H9 (cell line): ENCODE data around the gene TNFSF8. TPM values are rescaled to one million over a fixed set of nuclear protein-coding genes. Genes with fewer than 3 reads are reported as not detected.
A peak's percentile ranks its signal among the peaks of the same experiment; 100 is the strongest.

Source experiments
- DNase-seq: peaks from one replicate; pipeline ENCODE4 v3.0.0-alpha.2; 2017
- H2AFZ ChIP-seq: one replicate; pipeline ENCODE4 v1.6.1; 2013; ENCODE audit warnings: mild to moderate bottlenecking, low read length, control low read depth, moderate library complexity
- H2AK5ac ChIP-seq: 2 replicates; pipeline ENCODE4 v1.6.1; 2013; ENCODE audit warnings: low read length, control low read depth, mixed read lengths; ENCODE audit not compliant: insufficient read length
- H2BK120ac ChIP-seq: one replicate; pipeline ENCODE4 v1.6.1; 2013; ENCODE audit warnings: low read depth, mild to moderate bottlenecking, low read length, control low read depth, inconsistent platforms; ENCODE audit not compliant: poor library complexity, severe bottlenecking
- H2BK12ac ChIP-seq: 2 replicates; pipeline ENCODE4 v1.6.1; 2013; ENCODE audit warnings: low read length, control low read depth, mixed read lengths, low read depth; ENCODE audit not compliant: insufficient read length
- H2BK15ac ChIP-seq: 2 replicates; pipeline ENCODE4 v1.6.1; 2013; ENCODE audit warnings: low read depth, low read length, control low read depth
- H2BK20ac ChIP-seq: one replicate; pipeline ENCODE4 v1.6.1; 2013; ENCODE audit warnings: low read depth, mild to moderate bottlenecking, low read length, control low read depth, inconsistent platforms; ENCODE audit not compliant: poor library complexity, severe bottlenecking
- H2BK5ac ChIP-seq: 2 replicates; pipeline ENCODE4 v1.6.1; 2013; ENCODE audit warnings: low read length, control low read depth, mixed read lengths; ENCODE audit not compliant: insufficient read length
- H3K14ac ChIP-seq: 2 replicates; pipeline ENCODE4 v1.6.1; 2013; ENCODE audit warnings: low read length, control low read depth; ENCODE audit not compliant: insufficient read depth
- H3K18ac ChIP-seq: 2 replicates; pipeline ENCODE4 v1.6.1; 2013; ENCODE audit warnings: low read depth, mild to moderate bottlenecking, mixed read lengths, low read length, control low read depth; ENCODE audit not compliant: insufficient read length
- H3K23ac ChIP-seq: 2 replicates; pipeline ENCODE4 v1.6.1; 2013; ENCODE audit warnings: low read length, control low read depth, mixed read lengths, low read depth; ENCODE audit not compliant: insufficient read length
- H3K23me2 ChIP-seq: 2 replicates; pipeline ENCODE4 v1.6.1; 2013; ENCODE audit warnings: low read depth, mild to moderate bottlenecking, mixed read lengths, low read length, control low read depth; ENCODE audit not compliant: insufficient read length, poor library complexity, severe bottlenecking
- H3K27ac ChIP-seq: 2 replicates; pipeline ENCODE4 v1.5.1; 2013; ENCODE audit warnings: low read length, control low read depth, mixed read lengths, low read depth; ENCODE audit not compliant: insufficient read length
- H3K27me3 ChIP-seq: 2 replicates; pipeline ENCODE4 v1.6.1; 2013; ENCODE audit warnings: low read length, control low read depth, inconsistent platforms; ENCODE audit not compliant: insufficient read depth
- H3K4ac ChIP-seq: 2 replicates; pipeline ENCODE4 v1.6.1; 2013; ENCODE audit warnings: low read depth, mild to moderate bottlenecking, control low read depth, inconsistent platforms, low read length, moderate library complexity
- H3K4me1 ChIP-seq: 2 replicates; pipeline ENCODE4 v1.6.1; 2013; ENCODE audit warnings: low read length, control low read depth, inconsistent platforms; ENCODE audit not compliant: insufficient read depth
- H3K4me2 ChIP-seq: 2 replicates; pipeline ENCODE4 v1.6.1; 2013; ENCODE audit warnings: low read length, control low read depth, mixed read lengths; ENCODE audit not compliant: insufficient read length, insufficient read depth
- H3K56ac ChIP-seq: 2 replicates; pipeline ENCODE4 v1.6.1; 2013; ENCODE audit warnings: low read depth, mild to moderate bottlenecking, mixed read lengths, low read length, control low read depth; ENCODE audit not compliant: insufficient read length
- H3K79me1 ChIP-seq: 2 replicates; pipeline ENCODE4 v1.6.1; 2013; ENCODE audit warnings: low read depth, mild to moderate bottlenecking, moderate library complexity, low read length, control low read depth, inconsistent platforms; ENCODE audit not compliant: insufficient read depth, poor library complexity, severe bottlenecking
- H3K79me2 ChIP-seq: 2 replicates; pipeline ENCODE4 v1.6.1; 2013; ENCODE audit warnings: low read length, control low read depth, inconsistent platforms; ENCODE audit not compliant: insufficient read depth
- H3K9ac ChIP-seq: 2 replicates; pipeline ENCODE4 v1.6.1; 2013; ENCODE audit warnings: low read length, control low read depth, mixed read lengths; ENCODE audit not compliant: insufficient read length; ENCODE audit errors: extremely low read depth
- H3K9me3 ChIP-seq: one replicate; pipeline ENCODE4 v1.6.1; 2013; ENCODE audit warnings: low read depth, low read length, inconsistent platforms; ENCODE audit not compliant: control insufficient read depth
- H3T11ph ChIP-seq: one replicate; pipeline ENCODE4 v1.6.1; 2013; ENCODE audit warnings: mild to moderate bottlenecking, low read length, control low read depth, inconsistent platforms
- H4K20me1 ChIP-seq: one replicate; pipeline ENCODE4 v1.6.1; 2013; ENCODE audit not compliant: control insufficient read depth, insufficient read length, insufficient read depth
- H4K5ac ChIP-seq: 2 replicates; pipeline ENCODE4 v1.6.1; 2013; ENCODE audit warnings: low read depth, mild to moderate bottlenecking, mixed read lengths, low read length, control low read depth; ENCODE audit not compliant: insufficient read length
- H4K8ac ChIP-seq: replicated peaks from 2 replicates; pipeline ENCODE4 v1.6.1; 2013; ENCODE audit warnings: low read length, control low read depth, mixed read lengths, low read depth; ENCODE audit not compliant: insufficient read length
- H4K91ac ChIP-seq: 2 replicates; pipeline ENCODE4 v1.6.1; 2013; ENCODE audit warnings: low read depth, mild to moderate bottlenecking, moderate library complexity, mixed read lengths, low read length, control low read depth; ENCODE audit not compliant: insufficient read length
- H3K27ac Mint-ChIP-seq, 3 experiments: 2 replicates in 2 of 3; 3 replicates in 1 of 3; pipeline ENCODE4 v1.8.0; 2020 to 2021; ENCODE audit warnings: mixed read lengths in 3 of 3, mild to moderate bottlenecking in 1 of 3, moderate library complexity in 1 of 3
- H3K27me3 Mint-ChIP-seq: 2 replicates; pipeline ENCODE4 v1.8.0; 2021; ENCODE audit warnings: low read depth, mild to moderate bottlenecking, moderate library complexity, mixed read lengths
- H3K36me3 Mint-ChIP-seq, 3 experiments: 2 replicates in 2 of 3; 3 replicates in 1 of 3; pipeline ENCODE4 v1.8.0; 2020 to 2021; ENCODE audit warnings: low read depth in 3 of 3, mixed read lengths in 3 of 3; ENCODE audit not compliant: insufficient read depth in 1 of 3
- H3K4me1 Mint-ChIP-seq, 2 experiments: 2 replicates each; pipeline ENCODE4 v1.8.0; 2020; ENCODE audit warnings: mixed read lengths in 2 of 2
- H3K4me3 Mint-ChIP-seq, 2 experiments: 2 replicates in 1 of 2; 3 replicates in 1 of 2; pipeline ENCODE4 v1.8.0; 2020 to 2021; ENCODE audit warnings: mild to moderate bottlenecking in 2 of 2, mixed read lengths in 2 of 2, moderate library complexity in 1 of 2
- H3K9me3 Mint-ChIP-seq, 2 experiments: 2 replicates in 1 of 2; 3 replicates in 1 of 2; pipeline ENCODE4 v1.8.0; 2020; ENCODE audit warnings: mild to moderate bottlenecking in 2 of 2, mixed read lengths in 2 of 2, moderate library complexity in 1 of 2
- CTCF ChIP-seq: fragments of 200-600 bp; sonication (generic); conservative IDR thresholded peaks from 3 replicates; pipeline ENCODE4 v1.8.0; 2021; ENCODE audit warnings: antibody characterized with exemption, mild to moderate bottlenecking
- WGBS: extraction: QIAGEN DNeasy Blood & Tissue Kit; methylation state at CpG from one replicate; pipeline ENCODE4 v1.1.7; 2013; ENCODE audit warnings: missing lambda C conversion rate, low lambda C conversion rate, mixed read lengths; ENCODE audit not compliant: insufficient read length; ENCODE audit errors: extremely low coverage; 5-methylcytosine and 5-hydroxymethylcytosine counted together
- total RNA-seq: library from RNA; stranded (reverse); gene quantifications from 2 replicates; pipeline ENCODE4 v1.2.1, GENCODE V29; 2021

TNFSF8 gene
- total RNA-seq, 1 experiment from 2014 or later, result not detected

GRCh38 chr9:114914139-114914538, 16.3 kb downstream of the TNFSF8 start:
- Histone ChIP-seq H3T11ph (no peak overlapping the region), H3K9ac (no peak overlapping the region), H3K79me2 (no peaks in the 10 kb centered on the region), H4K5ac (no peak overlapping the region), H3K79me1 (no peaks in the 10 kb centered on the region), H4K91ac (no peak overlapping the region), H2BK5ac (no peak overlapping the region), H2AFZ (no peak overlapping the region), H3K56ac (no peak overlapping the region), H3K27me3 (peaks cover 23% of the 10 kb centered on the region), H3K27ac (no peak overlapping the region), H2AK5ac (no peak overlapping the region), H3K9me3 (no peaks in the 10 kb centered on the region), H3K4ac (no peak overlapping the region), H3K23ac (no peak overlapping the region), H4K20me1 (no peaks in the 10 kb centered on the region), H3K14ac (no peak overlapping the region), H2BK12ac (no peak overlapping the region), H3K4me2 (no peak overlapping the region), H3K23me2 (no peaks in the 10 kb centered on the region), H2BK20ac (no peak overlapping the region), H4K8ac (no peak overlapping the region), H2BK120ac (no peak overlapping the region), H3K18ac (no peak overlapping the region), H3K4me1 (no peaks in the 10 kb centered on the region), H2BK15ac (no peak overlapping the region)
- peaks cover 5 to 7% of the 10 kb centered on the region in 2 experiments; a peak in 2 of 4 replicates for H3K4me1 Mint-ChIP-seq
- peaks cover 96% of the 10 kb centered on the region for H3K27me3 Mint-ChIP-seq
- DNase-seq, result no peak
- H3K4me3 Mint-ChIP-seq, result no peak overlapping the region
- no peak overlapping the region for H3K27ac Mint-ChIP-seq
- H3K9me3 Mint-ChIP-seq, result no peaks in the 10 kb centered on the region
- H3K36me3 Mint-ChIP-seq, result no peaks in the 10 kb centered on the region
- no CpG with 5 or more reads among the region's 1 CpG for WGBS
- TF ChIP-seq CTCF, result peak; percentile 52
